WERI-Rb-1 (cell line): Measurements from ENCODE around the gene ADAMTS2.

ENCODE experiments used
- DNase-seq: peaks from one replicate; pipeline ENCODE4 v3.0.0-alpha.2; 2020
- H3K27ac ChIP-seq: fragments of 250-450 bp; sonication (Bioruptor Pico); 2 replicates; pipeline ENCODE4 v1.5.1; 2020; ENCODE audit warnings: mild to moderate bottlenecking, moderate library complexity
- H3K27me3 ChIP-seq: fragments of 250-450 bp; sonication (Bioruptor Pico); 2 replicates; pipeline ENCODE4 v1.5.1; 2021; ENCODE audit warnings: mild to moderate bottlenecking, low read depth, moderate library complexity; ENCODE audit not compliant: insufficient read depth, severe bottlenecking
- H3K36me3 ChIP-seq: fragments of 250-450 bp; sonication (Bioruptor Pico); 2 replicates; pipeline ENCODE4 v1.5.1; 2020; ENCODE audit warnings: mild to moderate bottlenecking, moderate library complexity
- H3K4me3 ChIP-seq: 2 replicates; pipeline ENCODE4 v1.5.1; 2011; ENCODE audit warnings: low read depth, mild to moderate bottlenecking, control low read depth, low read length
- H3K9me3 ChIP-seq: fragments of 250-450 bp; sonication (Bioruptor Pico); 2 replicates; pipeline ENCODE4 v1.5.1; 2021; ENCODE audit warnings: mild to moderate bottlenecking, moderate library complexity; ENCODE audit not compliant: severe bottlenecking
- CTCF ChIP-seq: IDR thresholded peaks from 2 replicates; pipeline ENCODE4 v1.5.1; 2011; ENCODE audit warnings: low read depth, mild to moderate bottlenecking, control low read depth, inconsistent platforms, low read length

ADAMTS2 gene

GRCh38 chr5:179176166-179176565 is 169.1 kb downstream of the ADAMTS2 start:
- H3K27ac ChIP-seq, result no peak overlapping the region
- H3K9me3 ChIP-seq, result no peaks in the 10 kb centered on the region
- no peaks in the 10 kb centered on the region for H3K36me3 ChIP-seq
- no peak for TF ChIP-seq CTCF
- H3K27me3 ChIP-seq, result no peaks in the 10 kb centered on the region
- DNase-seq, result no peak
- no peak overlapping the region for H3K4me3 ChIP-seq

- Histone ChIP-seq H3K36me3 (no peaks in the 10 kb centered on the region), H3K27ac (no peak overlapping the region), H3K27me3 (no peaks in the 10 kb centered on the region), H3K9me3 (no peaks in the 10 kb centered on the region), H3K4me3 (no peak overlapping the region)
- DNase-seq, result no peak
- TF ChIP-seq CTCF, result no peak
Measured at GRCh38 chr5:179171816-179172745, 173.2 kb downstream of the ADAMTS2 start.

- no peaks in the 10 kb centered on the region for H3K36me3 ChIP-seq
- H3K4me3 ChIP-seq, result no peak overlapping the region
- H3K27ac ChIP-seq, result peak overlapping the region; percentile 33; the same call in 1 of the 2 replicates
- no peak for TF ChIP-seq CTCF
- H3K27me3 ChIP-seq, result no peaks in the 10 kb centered on the region
- DNase-seq, result peak; percentile 29
- no peaks in the 10 kb centered on the region for H3K9me3 ChIP-seq
Measured at GRCh38 chr5:179171251-179171815, 173.9 kb downstream of the ADAMTS2 start.

- no peaks in the 10 kb centered on the region for H3K36me3 ChIP-seq
- no peak for TF ChIP-seq CTCF
- no peaks in the 10 kb centered on the region for H3K27me3 ChIP-seq
- DNase-seq, result peak; percentile 50
- H3K9me3 ChIP-seq, result no peaks in the 10 kb centered on the region
- no peak overlapping the region for H3K4me3 ChIP-seq
- no peak overlapping the region for H3K27ac ChIP-seq
Measured at GRCh38 chr5:179170606-179171005, 174.7 kb downstream of the ADAMTS2 start.

- TF ChIP-seq CTCF, result no peak
- DNase-seq, result no peak
- Histone ChIP-seq H3K27ac (no peak overlapping the region), H3K9me3 (no peaks in the 10 kb centered on the region), H3K36me3 (no peaks in the 10 kb centered on the region), H3K4me3 (no peak overlapping the region), H3K27me3 (no peaks in the 10 kb centered on the region)
Measured at GRCh38 chr5:179169836-179170235, 175.4 kb downstream of the ADAMTS2 start.
